GM12874 (cell line): ENCODE measurements around the gene ZNF618.

ENCODE experiments used
- TF ChIP-seq, protein P1 (sequence below): IDR thresholded peaks from 2 replicates; pipeline ENCODE4 v1.5.1; 2011; ENCODE audit warnings: low read depth, mild to moderate bottlenecking, control low read depth, low read length, moderate library complexity; ENCODE audit not compliant: insufficient read depth

The ZNF618 gene

DNA sequence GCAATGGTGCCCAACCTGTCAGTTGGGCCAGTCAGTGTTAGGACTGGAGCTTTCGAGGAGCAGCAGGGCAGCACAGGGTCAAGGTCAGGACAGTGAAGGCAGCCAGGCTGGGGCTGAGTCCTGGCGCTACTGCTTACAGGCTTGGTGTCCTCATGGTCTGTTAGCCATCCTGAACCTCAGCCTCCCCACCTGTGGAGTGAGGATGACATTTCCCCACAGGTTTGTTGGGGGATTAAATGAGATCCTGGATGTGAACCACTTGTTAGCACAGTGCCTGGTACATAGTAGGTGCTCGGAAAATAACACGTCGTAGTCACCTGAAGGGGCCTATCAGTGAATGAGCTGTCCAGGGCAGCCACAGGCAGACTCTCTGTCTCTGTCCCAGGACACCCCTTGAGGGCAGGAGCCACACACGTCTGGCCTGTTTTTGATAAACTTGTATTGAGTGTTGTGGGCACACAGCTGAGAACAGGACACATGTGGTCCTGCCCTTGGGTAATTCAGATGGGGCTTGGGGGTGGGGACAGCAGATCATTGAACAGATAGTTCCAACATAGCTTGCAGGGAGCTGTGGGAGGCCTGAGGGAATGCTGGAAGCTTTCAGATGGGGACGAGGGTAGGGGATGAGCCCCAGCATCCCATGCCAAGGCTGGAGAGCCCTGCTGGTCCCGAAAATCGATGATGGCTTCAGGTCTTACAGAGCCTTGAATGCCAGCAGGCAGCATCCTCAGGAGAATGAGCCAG lies 132.7 kb downstream of the ZNF618 start:
- TF ChIP-seq, protein P1, sequence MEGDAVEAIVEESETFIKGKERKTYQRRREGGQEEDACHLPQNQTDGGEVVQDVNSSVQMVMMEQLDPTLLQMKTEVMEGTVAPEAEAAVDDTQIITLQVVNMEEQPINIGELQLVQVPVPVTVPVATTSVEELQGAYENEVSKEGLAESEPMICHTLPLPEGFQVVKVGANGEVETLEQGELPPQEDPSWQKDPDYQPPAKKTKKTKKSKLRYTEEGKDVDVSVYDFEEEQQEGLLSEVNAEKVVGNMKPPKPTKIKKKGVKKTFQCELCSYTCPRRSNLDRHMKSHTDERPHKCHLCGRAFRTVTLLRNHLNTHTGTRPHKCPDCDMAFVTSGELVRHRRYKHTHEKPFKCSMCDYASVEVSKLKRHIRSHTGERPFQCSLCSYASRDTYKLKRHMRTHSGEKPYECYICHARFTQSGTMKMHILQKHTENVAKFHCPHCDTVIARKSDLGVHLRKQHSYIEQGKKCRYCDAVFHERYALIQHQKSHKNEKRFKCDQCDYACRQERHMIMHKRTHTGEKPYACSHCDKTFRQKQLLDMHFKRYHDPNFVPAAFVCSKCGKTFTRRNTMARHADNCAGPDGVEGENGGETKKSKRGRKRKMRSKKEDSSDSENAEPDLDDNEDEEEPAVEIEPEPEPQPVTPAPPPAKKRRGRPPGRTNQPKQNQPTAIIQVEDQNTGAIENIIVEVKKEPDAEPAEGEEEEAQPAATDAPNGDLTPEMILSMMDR = no peak

DNA sequence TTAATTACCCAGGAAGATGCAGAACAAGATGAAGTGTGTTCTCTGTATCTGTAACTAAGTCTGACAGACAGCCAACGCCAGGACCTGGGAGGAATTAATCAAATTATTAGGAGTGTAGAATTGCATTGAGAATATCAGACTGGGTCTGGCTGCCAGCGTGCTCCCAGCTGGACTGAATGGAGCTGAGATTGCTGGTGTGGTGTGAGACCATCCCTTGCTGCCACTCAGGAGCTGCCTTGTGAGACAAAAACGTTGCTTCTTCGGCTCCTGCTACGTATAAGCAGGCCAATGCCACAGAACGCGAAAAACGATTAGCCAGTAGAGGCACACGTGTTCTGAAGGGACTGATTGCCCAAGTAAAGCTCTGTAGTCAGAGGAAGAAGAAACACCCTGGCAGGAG lies 135.2 kb downstream of the ZNF618 start:
- TF ChIP-seq, protein P1 = no peak

DNA sequence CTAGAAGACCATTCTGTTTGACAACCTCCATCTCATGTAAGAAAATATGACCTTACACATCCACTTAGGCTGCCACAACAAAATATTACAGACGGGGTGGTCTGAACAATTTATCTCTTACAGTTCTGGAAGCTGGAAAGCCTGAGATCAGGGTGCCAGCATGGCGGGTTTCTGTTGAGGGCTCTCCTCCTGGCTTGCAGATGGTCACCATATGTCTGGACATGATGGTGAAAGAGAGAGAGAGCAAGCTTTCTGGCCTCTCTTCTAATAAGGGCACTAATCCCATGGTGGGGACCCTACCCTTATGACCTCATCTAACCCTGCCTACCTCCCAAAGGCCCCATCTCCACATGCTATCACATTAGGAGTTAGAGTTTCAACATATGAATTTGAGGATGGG lies 136.0 kb downstream of the ZNF618 start:
- TF ChIP-seq, protein P1 = no peak

DNA sequence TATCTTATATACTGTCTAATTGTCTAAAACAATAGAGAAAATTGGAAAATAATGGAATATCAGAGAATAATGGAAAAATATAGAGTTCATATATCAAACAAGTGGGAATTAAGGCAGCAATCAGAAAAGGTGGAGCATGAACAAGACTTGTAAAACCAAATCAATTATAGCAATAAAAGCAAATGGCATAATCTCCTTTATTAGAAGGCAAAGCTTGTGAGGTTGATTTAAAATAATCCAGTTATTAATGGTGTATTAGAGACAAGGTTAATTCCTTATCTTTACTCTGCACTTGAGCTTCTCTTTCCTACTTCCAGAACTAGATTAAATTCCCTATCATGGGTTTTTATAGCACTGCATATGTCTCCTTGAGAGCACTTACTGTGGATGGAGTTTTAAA lies 137.9 kb downstream of the ZNF618 start:
- TF ChIP-seq, protein P1 = no peak

DNA sequence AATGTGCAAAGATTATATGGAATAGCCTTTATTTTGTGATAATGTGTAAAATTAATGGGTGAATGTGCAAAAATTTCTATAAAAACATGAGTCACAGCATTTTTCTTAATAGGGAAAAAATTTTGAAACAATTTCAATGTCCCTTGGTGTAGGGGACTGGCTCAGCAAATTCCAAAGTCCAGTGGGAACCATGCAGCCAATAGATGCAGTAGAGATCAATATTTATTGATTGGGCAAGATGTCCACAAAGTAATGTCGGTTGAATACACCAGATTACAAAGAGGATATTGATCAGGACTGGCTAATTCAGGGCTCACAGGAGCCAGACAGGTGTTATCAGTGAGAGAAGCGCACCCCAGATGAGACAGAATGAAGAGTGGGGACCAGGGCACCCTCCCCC lies 139.5 kb downstream of the ZNF618 start:
- TF ChIP-seq, protein P1 = no peak

DNA sequence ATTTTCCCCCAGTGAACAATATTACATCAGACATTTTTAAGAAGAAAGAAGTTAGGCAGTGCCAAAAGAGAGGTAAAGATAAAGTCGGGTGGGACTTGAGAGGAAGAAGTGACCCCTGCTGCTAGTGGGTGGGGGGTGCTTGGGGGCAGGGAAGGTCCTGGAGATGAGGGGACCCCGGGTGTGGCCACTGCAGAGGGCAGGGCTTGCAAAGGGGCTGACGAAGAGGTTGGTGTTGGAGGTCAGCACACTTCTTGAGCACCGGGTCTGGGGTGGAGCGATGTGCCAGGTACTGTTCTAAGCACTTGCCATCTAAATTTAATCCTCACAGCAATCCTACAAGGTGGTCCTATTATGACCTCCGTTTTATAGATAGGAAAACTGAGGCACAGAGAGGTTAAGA lies 140.0 kb downstream of the ZNF618 start:
- TF ChIP-seq, protein P1 = no peak

DNA sequence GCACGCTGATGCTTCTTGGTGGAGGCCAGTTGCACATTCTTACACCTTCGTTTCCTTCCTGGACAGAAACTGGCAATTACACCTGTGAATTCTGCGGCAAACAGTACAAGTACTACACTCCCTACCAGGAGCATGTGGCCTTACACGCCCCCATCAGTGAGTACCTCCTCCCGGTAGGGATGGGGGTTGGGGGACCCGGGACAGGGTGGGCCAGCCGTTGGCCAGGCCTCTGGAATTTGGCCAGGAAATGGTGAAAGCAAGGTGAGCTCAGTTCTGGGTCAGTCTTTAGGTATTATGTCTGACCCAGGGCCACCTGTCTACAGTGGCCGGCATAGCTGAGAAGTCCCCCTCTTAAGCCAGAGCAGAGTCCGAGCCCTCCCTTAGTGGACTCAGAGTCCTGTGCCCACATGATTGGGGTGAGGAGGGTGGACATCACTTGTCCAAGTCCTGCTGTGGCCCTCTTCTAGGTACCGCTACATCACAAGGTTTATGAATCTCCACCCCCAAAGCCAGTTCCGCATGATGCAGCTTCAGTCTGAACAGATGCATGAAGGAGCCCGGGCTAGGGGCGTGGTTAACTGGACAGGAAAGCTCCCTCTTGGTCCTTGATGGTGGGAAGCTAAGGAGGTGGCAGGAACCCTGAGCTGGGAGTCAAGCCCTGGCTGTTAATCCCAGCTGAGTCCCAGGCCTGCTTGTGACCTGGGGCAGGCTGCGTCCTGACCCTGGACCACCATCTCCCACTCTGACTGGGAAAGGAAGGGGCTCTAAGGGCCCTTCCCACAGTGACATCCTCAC lies 140.7 kb downstream of the ZNF618 start:
- TF ChIP-seq, protein P1 = no peak
